ENCODE data around the gene ITIH5.
"Not testable (repeated sequence)": the region's sequence is repeated elsewhere in the genome, so short reads cannot be mapped to it uniquely, and the experiment has no call there.

Gene ITIH5

DNA sequence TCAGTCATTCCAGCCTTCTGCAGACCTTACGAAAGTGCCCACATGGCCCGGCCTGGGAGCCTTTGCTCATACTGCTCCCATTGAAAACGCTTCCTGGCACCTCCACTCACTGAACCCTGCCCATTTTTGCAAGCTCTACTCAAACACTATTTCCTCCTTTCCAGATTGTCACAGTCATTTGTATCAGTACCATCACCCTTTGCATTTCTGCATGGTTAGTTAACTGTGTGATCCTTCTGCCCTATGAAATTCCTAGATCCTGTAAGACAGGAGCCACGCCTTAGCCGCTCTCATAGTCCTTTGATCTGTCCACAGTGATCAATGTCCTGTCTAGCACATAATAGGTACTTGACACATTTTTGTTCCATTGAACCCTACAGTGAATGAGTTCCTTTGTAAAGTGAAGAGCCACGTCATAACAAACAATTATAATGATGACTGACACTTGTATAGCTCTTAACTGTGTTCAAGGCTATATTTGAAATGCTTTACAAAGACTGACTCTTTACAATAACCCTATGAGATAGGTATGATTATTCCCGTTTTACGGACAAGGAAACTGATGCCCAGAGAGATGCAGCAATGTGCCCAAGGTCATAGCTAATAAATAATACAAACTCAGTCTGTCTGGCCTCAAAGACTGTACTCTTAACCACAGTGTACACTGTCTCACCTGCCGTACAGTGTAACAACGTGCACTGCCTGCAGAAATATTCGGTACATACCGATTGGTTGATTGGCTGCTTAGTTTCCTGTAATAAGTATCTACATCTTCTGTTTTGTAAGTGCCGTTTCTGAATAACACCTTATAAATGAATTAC is 19.8 kb upstream of the ITIH5 start:
- TF ChIP-seq, protein P1, sequence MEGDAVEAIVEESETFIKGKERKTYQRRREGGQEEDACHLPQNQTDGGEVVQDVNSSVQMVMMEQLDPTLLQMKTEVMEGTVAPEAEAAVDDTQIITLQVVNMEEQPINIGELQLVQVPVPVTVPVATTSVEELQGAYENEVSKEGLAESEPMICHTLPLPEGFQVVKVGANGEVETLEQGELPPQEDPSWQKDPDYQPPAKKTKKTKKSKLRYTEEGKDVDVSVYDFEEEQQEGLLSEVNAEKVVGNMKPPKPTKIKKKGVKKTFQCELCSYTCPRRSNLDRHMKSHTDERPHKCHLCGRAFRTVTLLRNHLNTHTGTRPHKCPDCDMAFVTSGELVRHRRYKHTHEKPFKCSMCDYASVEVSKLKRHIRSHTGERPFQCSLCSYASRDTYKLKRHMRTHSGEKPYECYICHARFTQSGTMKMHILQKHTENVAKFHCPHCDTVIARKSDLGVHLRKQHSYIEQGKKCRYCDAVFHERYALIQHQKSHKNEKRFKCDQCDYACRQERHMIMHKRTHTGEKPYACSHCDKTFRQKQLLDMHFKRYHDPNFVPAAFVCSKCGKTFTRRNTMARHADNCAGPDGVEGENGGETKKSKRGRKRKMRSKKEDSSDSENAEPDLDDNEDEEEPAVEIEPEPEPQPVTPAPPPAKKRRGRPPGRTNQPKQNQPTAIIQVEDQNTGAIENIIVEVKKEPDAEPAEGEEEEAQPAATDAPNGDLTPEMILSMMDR (conservative IDR thresholded peaks at IDR 0.05; ENCODE audit: control insufficient read depth, insufficient read depth, low read depth, low read length): no peak
- DNase-seq (ENCODE audit: low read depth): no peak
- H3K4me3 ChIP-seq (ENCODE audit: control insufficient read depth, low read depth, low read length): no peak overlapping the region

DNA sequence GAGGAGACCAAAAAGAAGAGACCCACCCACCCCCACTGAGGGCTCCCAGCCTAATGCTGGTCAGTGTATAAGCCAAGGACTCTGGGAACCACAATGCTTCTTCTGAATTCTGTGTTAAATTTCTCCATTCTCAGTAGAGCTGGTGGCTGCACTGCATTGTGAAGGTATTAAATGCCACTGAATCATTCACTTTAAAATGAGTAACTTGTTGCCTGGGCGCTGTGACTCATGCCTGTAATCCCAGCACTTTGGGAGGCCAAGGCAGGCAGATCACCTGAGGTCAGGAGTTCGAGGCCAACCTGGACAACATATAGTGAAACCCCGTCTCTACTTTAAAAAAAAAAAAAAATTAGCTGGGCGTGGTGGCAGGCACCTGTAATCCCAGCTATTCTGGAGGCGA is 13.3 kb upstream of the ITIH5 start:
- DNase-seq (ENCODE audit: low read depth): not testable (repeated sequence)

DNA sequence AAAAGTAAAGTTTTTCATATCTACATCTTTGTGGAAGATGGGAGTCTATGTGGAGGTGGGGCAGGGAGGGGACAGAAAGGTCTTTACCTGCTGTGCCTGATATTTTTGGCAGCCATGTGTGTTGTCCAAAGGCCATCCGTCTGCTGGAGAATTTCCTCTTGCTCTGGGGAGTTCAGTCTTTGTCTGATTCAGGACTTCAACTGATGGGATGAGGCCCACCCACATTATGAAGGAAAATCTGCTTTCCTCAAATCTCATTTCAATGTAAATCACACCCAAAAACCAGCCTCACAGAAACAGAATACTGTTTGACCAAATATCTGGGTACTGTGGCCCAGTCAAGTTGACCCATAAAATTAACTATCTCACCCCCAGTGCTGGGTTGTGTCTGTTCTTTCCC is 12.5 kb upstream of the ITIH5 start:
- TF ChIP-seq, protein P1 (conservative IDR thresholded peaks at IDR 0.05; ENCODE audit: control insufficient read depth, insufficient read depth, low read depth, low read length): no peak
- no peak for DNase-seq (ENCODE audit: low read depth)
- H3K4me3 ChIP-seq (ENCODE audit: control insufficient read depth, low read depth, low read length): no peak overlapping the region

More for the DNA sequence above, 13.3 kb upstream of the ITIH5 start:
- not testable (repeated sequence) for H3K4me3 ChIP-seq (ENCODE audit: control insufficient read depth, low read depth, low read length)

DNA sequence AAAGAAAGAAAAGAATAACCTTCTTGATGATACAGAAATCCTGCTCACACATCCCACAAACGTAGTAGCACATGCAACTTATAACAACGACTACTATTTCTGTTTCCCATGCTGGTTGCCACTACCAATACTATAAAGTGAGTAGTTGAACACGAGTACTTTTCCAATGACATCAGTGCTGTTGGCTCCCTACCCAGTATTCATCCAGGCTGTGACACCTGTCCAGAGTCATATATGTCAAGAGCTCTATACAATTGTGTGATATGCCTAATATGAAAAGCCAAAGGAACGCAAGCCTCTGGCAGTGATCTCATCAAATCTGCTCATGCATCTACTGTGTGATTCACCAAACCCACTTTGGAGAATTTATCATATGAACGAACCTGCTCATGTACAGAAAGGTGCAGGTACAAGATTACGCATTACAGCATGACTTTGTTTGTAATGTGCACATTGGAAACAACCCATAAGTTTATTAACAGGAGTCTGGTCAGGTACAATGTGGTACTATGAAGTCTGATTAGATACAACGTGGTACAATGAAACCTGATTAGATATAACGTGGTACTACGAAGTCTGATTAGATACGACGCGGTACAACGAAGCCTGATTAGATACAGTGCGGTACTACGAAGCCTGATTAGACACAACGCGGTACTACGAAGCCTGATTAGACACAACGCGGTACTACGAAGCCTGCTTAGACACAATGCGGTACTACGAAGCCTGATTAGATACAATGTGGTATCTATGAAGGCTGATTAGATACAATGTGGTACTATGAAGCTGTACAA is 5.8 kb upstream of the ITIH5 start:
- no peak for DNase-seq (ENCODE audit: low read depth)
- H3K4me3 ChIP-seq (ENCODE audit: control insufficient read depth, low read depth, low read length): no peak overlapping the region
- TF ChIP-seq, protein P1 (conservative IDR thresholded peaks at IDR 0.05; ENCODE audit: control insufficient read depth, insufficient read depth, low read depth, low read length): no peak

DNA sequence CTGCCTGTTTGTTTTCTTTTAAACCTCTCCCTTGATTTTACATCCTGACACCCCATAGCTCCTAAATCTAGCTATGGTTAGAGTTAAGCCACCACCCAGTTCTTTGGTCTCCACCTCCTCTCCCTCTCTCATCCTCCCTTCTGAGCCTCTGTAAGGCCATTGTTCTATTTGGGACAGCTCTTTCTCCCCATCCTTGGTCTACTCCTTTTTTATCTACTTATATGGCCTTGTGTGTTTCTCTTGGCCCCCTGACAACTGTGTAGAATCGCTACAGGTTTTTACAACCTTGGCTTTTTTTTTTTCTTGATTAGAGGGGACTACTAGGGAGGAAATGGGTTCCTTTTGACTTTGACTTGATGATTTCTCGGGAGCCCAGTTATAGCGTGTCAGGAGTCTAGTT is 3.4 kb upstream of the ITIH5 start:
- H3K4me3 ChIP-seq (ENCODE audit: control insufficient read depth, low read depth, low read length): no peak overlapping the region
- DNase-seq (ENCODE audit: low read depth): no peak
- TF ChIP-seq, protein P1 (conservative IDR thresholded peaks at IDR 0.05; ENCODE audit: control insufficient read depth, insufficient read depth, low read depth, low read length): no peak

DNA sequence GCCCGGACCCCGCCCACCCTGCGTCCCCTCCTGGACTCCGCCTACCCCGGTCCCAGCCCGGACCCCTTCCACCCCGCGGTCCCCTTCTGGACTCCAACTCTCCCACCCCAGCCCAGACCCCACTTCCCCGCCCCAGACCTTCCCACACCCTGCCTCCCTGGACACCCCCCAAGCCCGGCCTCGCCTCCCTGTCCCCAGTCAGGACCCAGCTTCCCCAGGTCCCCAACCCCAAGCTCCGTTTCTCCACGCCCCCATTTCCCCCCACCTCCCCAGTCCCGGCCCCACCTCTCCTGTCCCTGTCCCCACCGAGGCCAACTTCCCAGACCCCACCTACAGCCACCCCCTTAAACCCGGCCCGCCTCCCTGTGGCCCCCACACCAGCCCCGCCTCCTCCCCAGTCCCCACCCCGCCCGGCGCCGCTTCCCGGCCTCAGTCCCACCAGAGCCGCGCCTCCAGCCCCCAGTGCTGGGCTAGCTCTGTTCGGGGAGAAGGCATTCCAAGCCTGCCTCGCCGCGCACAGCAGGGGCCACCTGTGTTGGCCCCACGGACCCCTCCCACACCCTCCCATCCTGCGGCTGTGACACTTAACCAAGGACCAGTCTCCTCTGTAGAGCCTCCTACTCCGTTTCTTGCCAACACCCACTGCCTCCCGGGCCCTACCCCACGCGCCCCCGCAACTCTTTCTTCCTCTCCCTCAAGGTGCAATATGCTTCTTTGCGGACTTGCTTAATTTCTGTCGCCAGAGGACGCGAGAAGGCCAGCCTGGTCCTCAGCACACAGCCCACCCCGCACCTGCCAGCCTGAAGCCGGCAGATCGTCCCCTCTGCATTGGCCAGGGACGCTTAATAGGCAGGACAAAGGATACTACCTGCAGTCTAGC is 736 bp upstream of the ITIH5 start:
- DNase-seq (ENCODE audit: low read depth): no peak
- no peak overlapping the region for H3K4me3 ChIP-seq (ENCODE audit: control insufficient read depth, low read depth, low read length)
- TF ChIP-seq, protein P1 (conservative IDR thresholded peaks at IDR 0.05; ENCODE audit: control insufficient read depth, insufficient read depth, low read depth, low read length): no peak

All from fibroblast of mammary gland (primary cell).